HepG2 (cell line): ENCODE data around the gene FRAS1. TPM values are rescaled to one million over a fixed set of nuclear protein-coding genes. Genes with fewer than 3 reads are reported as not detected.

Source experiments
- ATAC-seq: fragments of 200-7000 bp; cut with Tn5 transposase; 3 replicates; pipeline ENCODE4 v1.9.1; 2020; ENCODE audit warnings: mild to moderate bottlenecking, moderate library complexity
- BruUV-seq: library from RNA; stranded (reverse); fragments of 400-500 nt; replicated peaks from 2 replicates; lab custom pipeline; 2021; lab: Mats Ljungman, UMichigan
- CTCF ChIA-PET: fragments of 300-600 bp; formaldehyde crosslinking; extraction: SDS; loops from one replicate; lab custom pipeline; 2021; ENCODE audit warnings: low total read pairs, inconsistent platforms, low intra/inter-chr PET ratio; lab: Yijun Ruan, JAX
- POLR2A ChIA-PET: fragments of 350-600 bp; sonication (Branson Sonifier 250); formaldehyde crosslinking; loops from one replicate; lab custom pipeline; 2020; ENCODE audit warnings: antibody characterized with exemption, inconsistent platforms; lab: Yijun Ruan, JAX
- DNase-seq: peaks from one replicate; pipeline ENCODE4 v3.0.0-alpha.2; 2015; ENCODE audit warnings: low spot score
- FAIRE-seq: peaks from 3 replicates; lab custom pipeline; 2011; peaks lifted over from hg19 to GRCh38; lab: Jason Lieb, UNC
- H2AFZ ChIP-seq: one replicate; pipeline ENCODE4 v1.6.1; 2011; ENCODE audit warnings: low read length, inconsistent platforms
- H3K27ac ChIP-seq: fragments of 300-600 bp; 3 replicates; pipeline ENCODE4 v1.8.0; 2011; ENCODE audit warnings: mixed run types, mild to moderate bottlenecking, mixed read lengths, low read length, inconsistent platforms; ENCODE audit not compliant: insufficient read depth; ENCODE audit errors: extremely low read length
- H3K27me3 ChIP-seq, 2 experiments: fragments of 200-600 bp in 1 of 2; 2 replicates in 1 of 2; 3 replicates in 1 of 2; pipeline versions ENCODE4 v1.6.0 to v1.8.0; 2011; ENCODE audit warnings: low read length in 2 of 2, mild to moderate bottlenecking in 2 of 2, moderate library complexity in 2 of 2, inconsistent platforms in 1 of 2; ENCODE audit not compliant: insufficient read depth in 2 of 2, control insufficient read depth in 1 of 2
- H3K36me3 ChIP-seq, 2 experiments: fragments of 200-600 bp in 1 of 2; replicated peaks in 1 of 2; 2 replicates in 1 of 2; 3 replicates in 1 of 2; pipeline versions ENCODE4 v1.5.1 to v1.8.0; 2011; ENCODE audit warnings: low read length in 2 of 2, inconsistent platforms in 1 of 2; ENCODE audit not compliant: insufficient read depth in 2 of 2, control insufficient read depth in 1 of 2
- H3K4me1 ChIP-seq: 2 replicates; pipeline ENCODE4 v1.5.1; 2012; ENCODE audit warnings: low read length, inconsistent platforms; ENCODE audit not compliant: insufficient read depth
- H3K4me2 ChIP-seq: 2 replicates; pipeline ENCODE4 v1.6.0; 2011; ENCODE audit warnings: low read depth, low read length, inconsistent platforms
- H3K4me3 ChIP-seq, 3 experiments: fragments of 200-600 bp in 1 of 3; sonication (generic), shearing (Covaris generic) in 1 of 3; replicated peaks in 1 of 3; 2 replicates each; pipeline ENCODE4 v1.5.1; 2011 to 2016; ENCODE audit warnings: low read length in 3 of 3, inconsistent platforms in 2 of 3, low read depth in 2 of 3, mild to moderate bottlenecking in 2 of 3, control low read depth in 1 of 3, mixed read lengths in 1 of 3; ENCODE audit not compliant: insufficient read depth in 1 of 3
- H3K79me2 ChIP-seq: one replicate; pipeline ENCODE4 v1.6.1; 2011; ENCODE audit warnings: low read length, inconsistent platforms; ENCODE audit not compliant: insufficient read depth
- H3K9ac ChIP-seq: 2 replicates; pipeline ENCODE4 v1.6.0; 2011; ENCODE audit warnings: mild to moderate bottlenecking, low read depth, low read length, inconsistent platforms; ENCODE audit not compliant: insufficient read depth
- H3K9me3 ChIP-seq: 2 replicates; pipeline ENCODE4 v1.5.1; 2012; ENCODE audit warnings: mild to moderate bottlenecking, low read length
- H4K20me1 ChIP-seq: 2 replicates; pipeline ENCODE4 v1.6.0; 2011; ENCODE audit warnings: inconsistent platforms, mild to moderate bottlenecking, low read length, moderate library complexity; ENCODE audit not compliant: insufficient read depth
- E2F2 ChIP-seq: sonication (generic); formaldehyde crosslinking; IDR thresholded peaks from 2 replicates; pipeline ENCODE4 v1.4.0; 2020; ENCODE audit warnings: missing genetic modification reagents, borderline replicate concordance
- HOXA3 ChIP-seq: sonication (generic); formaldehyde crosslinking; IDR thresholded peaks from 2 replicates; pipeline ENCODE4 v1.5.0; 2020; ENCODE audit warnings: missing genetic modification reagents
- ZFP62 ChIP-seq: sonication (generic); formaldehyde crosslinking; IDR thresholded peaks from 2 replicates; pipeline ENCODE4 v1.4.0; 2020; ENCODE audit warnings: missing genetic modification reagents
- ZSCAN12 ChIP-seq: sonication (generic); formaldehyde crosslinking; IDR thresholded peaks from 2 replicates; pipeline ENCODE4 v1.9.0; 2021; ENCODE audit warnings: mild to moderate bottlenecking, missing genetic modification reagents
- WGBS: methylation state at CpG from one replicate; pipeline ENCODE4 v1.1.6; 2017; ENCODE audit warnings: low lambda C conversion rate; 5-methylcytosine and 5-hydroxymethylcytosine counted together
- in situ Hi-C: cut with HindIII; loops from 2 replicates; pipeline ENCODE4 v1.10.0; 2017; ENCODE audit warnings: low pct_unique_long_range_greater_than_20kb; ENCODE audit not compliant: extremely low pct_ligation_motif_present
- intact Hi-C: fragments of 100-400 bp; cut with micrococcal nuclease; formaldehyde crosslinking; loops from one replicate; pipeline ENCODE4 v1.10.0; 2022; ENCODE audit not compliant: unreplicated experiment
- polyA plus RNA-seq, 8 experiments: library from polyadenylated mRNA; depleted of rRNA in 3 of 8; stranded (reverse) in 7 of 8; unstranded in 1 of 8; fragments of >200 nt; fragmentation: Illumina TruSeq in 4 of 8; extraction: Trizol in 4 of 8; gene quantifications; 2 replicates each; pipeline versions ENCODE4 v1.2.1 to v1.2.3, GENCODE V29; 2011 to 2016; ENCODE audit warnings: low read depth in 4 of 8, missing spikeins in 1 of 8, mixed read lengths in 1 of 8; ENCODE audit not compliant: insufficient read depth in 1 of 8
- total RNA-seq, 5 experiments: library from RNA; depleted of rRNA; stranded (reverse); fragments of >200 nt; fragmentation: Illumina TruSeq; extraction: Trizol; gene quantifications; 2 replicates each; pipeline ENCODE4 v1.2.3, GENCODE V29; 2016; ENCODE audit warnings: low read depth in 1 of 5
- TF ChIP-seq, protein P1 (sequence below): sonication (generic); formaldehyde crosslinking; IDR thresholded peaks from 2 replicates; pipeline ENCODE4 v1.8.1; 2023; ENCODE audit warnings: mild to moderate bottlenecking, inconsistent platforms, moderate library complexity, missing genetic modification reagents, borderline replicate concordance

The FRAS1 gene
- total and polyA plus RNA-seq, 2 of the 13 experiments (the other 11 are each of a cell fraction or from before 2014, with no cell fraction given): 22.5 to 31.6 TPM

DNA sequence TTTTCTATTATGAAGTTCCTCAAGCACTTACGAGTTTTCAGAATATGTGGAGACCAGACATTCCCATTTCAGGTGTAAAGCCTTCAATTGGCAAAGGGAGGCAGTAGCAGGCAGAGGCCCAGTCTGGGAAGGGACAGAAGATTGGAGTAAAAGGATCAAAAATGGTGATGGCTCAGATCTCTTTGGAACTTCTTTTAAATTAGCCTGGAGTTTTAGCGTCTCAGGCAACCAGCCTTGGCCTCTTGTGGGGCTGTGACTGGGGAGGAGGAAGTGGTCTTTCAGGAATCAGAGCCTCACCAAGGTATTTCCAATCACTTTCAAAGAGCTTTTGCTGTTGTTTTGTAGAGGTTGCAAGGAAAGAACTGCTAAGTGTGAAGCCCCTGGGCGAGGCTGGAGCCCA is 239.1 kb downstream of the FRAS1 start (continued):
- TF ChIP-seq ZFP62 (CRISPR knock-in tag) (no peak), ZSCAN12 (CRISPR knock-in tag) (no peak), E2F2 (CRISPR knock-in tag) (no peak), HOXA3 (CRISPR knock-in tag) (no peak)

GRCh38 chr4:78297116-78297800 is 240.1 kb downstream of the FRAS1 start:
- Histone ChIP-seq H3K36me3 (peaks cover 10 to 30% of the 10 kb centered on the region in 2 experiments; a peak in 3 of 5 replicates), H3K9ac (no peak overlapping the region), H3K27me3 (no peaks in the 10 kb centered on the region), H2AFZ (no peak overlapping the region), H3K79me2 (no peaks in the 10 kb centered on the region), H4K20me1 (no peaks in the 10 kb centered on the region), H3K4me1 (peaks cover 24% of the 10 kb centered on the region), H3K4me2 (no peak overlapping the region), H3K9me3 (no peaks in the 10 kb centered on the region), H3K27ac (no peak overlapping the region), H3K4me3 (no peak overlapping the region)
- ATAC-seq (no peak), FAIRE-seq (no peak), DNase-seq (no peak)
- in situ Hi-C loops (no loop called here), intact Hi-C loops (loop anchor here (10.0 kb wide), 1 partner anchor 242 kb away; the partner anchor contains the start of gene FRAS1)
- TSS peak; percentile 41 for BruUV-seq
- WGBS: 95% methylated on average over 3 of the region's 3 CpGs
- TF ChIP-seq, protein P1, sequence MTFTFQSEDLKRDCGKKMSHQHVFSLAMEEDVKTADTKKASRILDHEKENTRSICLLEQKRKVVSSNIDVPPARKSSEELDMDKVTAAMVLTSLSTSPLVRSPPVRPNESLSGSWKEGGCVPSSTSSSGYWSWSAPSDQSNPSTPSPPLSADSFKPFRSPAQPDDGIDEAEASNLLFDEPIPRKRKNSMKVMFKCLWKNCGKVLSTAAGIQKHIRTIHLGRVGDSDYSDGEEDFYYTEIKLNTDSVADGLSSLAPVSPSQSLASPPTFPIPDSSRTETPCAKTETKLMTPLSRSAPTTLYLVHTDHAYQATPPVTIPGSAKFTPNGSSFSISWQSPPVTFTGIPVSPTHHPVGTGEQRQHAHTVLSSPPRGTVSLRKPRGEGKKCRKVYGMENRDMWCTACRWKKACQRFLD: no peak
- ChIA-PET CTCF (no interaction called here), POLR2A (no interaction called here)
